HG02870 (cell line): ENCODE results near the gene DNMT3L.
"Not testable (repeated sequence)": the region's sequence is repeated elsewhere in the genome, so short reads cannot be mapped to it uniquely, and the experiment has no call there.

Experiments
- ATAC-seq: cut with Tn5 transposase; IDR thresholded peaks from one replicate; pipeline ENCODE4 v1.9.1; 2021; ENCODE audit warnings: mild to moderate bottlenecking, moderate library complexity; ENCODE audit not compliant: unreplicated experiment

Gene DNMT3L

DNA sequence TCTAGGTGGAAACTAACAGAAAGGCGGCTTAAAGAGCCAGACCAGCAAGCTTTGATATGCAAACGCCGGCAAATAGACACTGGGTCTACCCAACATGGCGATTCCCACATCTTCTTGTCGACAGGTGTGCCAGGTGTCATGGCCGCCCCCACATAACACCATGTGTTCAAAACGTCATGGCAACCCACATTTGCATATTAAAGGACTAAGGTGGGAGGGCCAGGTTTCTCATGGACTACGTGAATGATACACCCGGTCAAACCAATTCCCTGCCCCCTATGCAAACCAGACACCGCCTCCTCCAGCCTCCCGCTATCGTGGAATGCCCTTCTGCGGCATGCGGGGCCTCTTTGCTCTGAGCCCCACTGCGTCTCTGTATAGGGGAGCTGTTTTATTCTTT, 62.2 kb downstream of the DNMT3L start:
- no peak for ATAC-seq

- ATAC-seq = not testable (repeated sequence)
Measured at GRCh38 chr21:44197156-44197516, 64.6 kb downstream of the DNMT3L start.
